Heart left ventricle (tissue), 16 donors: ENCODE data around the gene HMGB1. TPM values are rescaled to one million over a fixed set of nuclear protein-coding genes. Genes with fewer than 3 reads are reported as not detected.
"Not testable (repeated sequence)": the region's sequence is repeated elsewhere in the genome, so short reads cannot be mapped to it uniquely, and the experiment has no call there.

ENCODE experiments used
- ATAC-seq, 4 donors: fragments of 200-7000 bp; cut with Tn5 transposase; one replicate each; pipeline ENCODE4 v1.9.1; 2020 to 2022; ENCODE audit warnings: moderate library complexity in 4 of 4, mild to moderate bottlenecking in 3 of 4, moderate number of reproducible peaks in 1 of 4
- DNase-seq, 5 donors: peaks; one replicate each; pipeline ENCODE4 v3.0.0-alpha.2; 2020
- H3K27ac ChIP-seq, 12 donors: fragments of 200-600 bp; sonication (generic) in 4 of 12; one replicate each; pipeline versions ENCODE4 v1.5.0 to v1.8.0; 2016 to 2022; ENCODE audit warnings: mild to moderate bottlenecking in 2 of 12
- H3K27me3 ChIP-seq, 9 donors: fragments of 200-600 bp; sonication (generic) in 2 of 9; one replicate each; pipeline versions ENCODE4 v1.5.1 to v1.8.0; 2016 to 2022; ENCODE audit warnings: mild to moderate bottlenecking in 3 of 9
- H3K36me3 ChIP-seq, 9 donors: fragments of 200-600 bp; sonication (generic) in 2 of 9; one replicate each; pipeline versions ENCODE4 v1.5.0 to v1.8.0; 2018 to 2022; ENCODE audit warnings: mild to moderate bottlenecking in 2 of 9
- H3K4me1 ChIP-seq, 12 donors: fragments of 200-600 bp; sonication (generic) in 4 of 12; one replicate each; pipeline versions ENCODE4 v1.5.0 to v1.8.0; 2016 to 2022; ENCODE audit warnings: mild to moderate bottlenecking in 3 of 12
- H3K4me3 ChIP-seq, 12 donors: fragments of 200-600 bp; sonication (generic) in 4 of 12; one replicate each; pipeline versions ENCODE4 v1.5.0 to v1.8.0; 2017 to 2022; ENCODE audit warnings: mild to moderate bottlenecking in 9 of 12, moderate library complexity in 4 of 12
- H3K9me3 ChIP-seq, 12 donors: fragments of 200-600 bp; sonication (generic) in 4 of 12; one replicate each; pipeline versions ENCODE4 v1.5.0 to v1.8.0; 2016 to 2022; ENCODE audit warnings: mild to moderate bottlenecking in 1 of 12
- POLR2A ChIP-seq, 2 donors: fragments of 450-650 bp; IDR thresholded peaks; one replicate each; pipeline ENCODE4 v1.6.1; 2017; ENCODE audit warnings: antibody characterized with exemption in 2 of 2, mild to moderate bottlenecking in 2 of 2, moderate library complexity in 2 of 2
- WGBS, 4 donors: extraction: QIAGEN DNeasy Blood & Tissue Kit in 2 of 4; methylation state at CpG; one replicate each; pipeline versions ENCODE4 v1.1.5 to v1.1.7; 2013 to 2018; 5-methylcytosine and 5-hydroxymethylcytosine counted together
- intact Hi-C, 10 donors: fragments of 100-400 bp; cut with DNase I; formaldehyde crosslinking; loops; one replicate each; pipeline versions ENCODE4 v1.11.1 to v1.14.2; 2022
- polyA plus RNA-seq, 2 donors: library from polyadenylated mRNA; stranded (reverse); fragments of 200-250 nt; gene quantifications; one replicate each; pipeline ENCODE4 v1.2.3, GENCODE V29; 2013
- total RNA-seq, 9 donors: library from RNA; depleted of rRNA in 2 of 9; stranded (reverse); fragments of >200 nt in 2 of 9; fragmentation: NEBNext Ultra II Directional in 3 of 9; extraction: Animal tissue kit (Norgen Biotek cat#: 25700) in 3 of 9; gene quantifications; one replicate each; pipeline versions ENCODE4 v1.1.0 to v1.2.4, GENCODE V29; 2016 to 2023
- TF ChIP-seq, protein P1 (sequence below), 12 donors: fragments of 200-600 bp; sonication (generic) in 4 of 12; IDR thresholded peaks; one replicate each; pipeline versions ENCODE4 v1.5.0 to v1.8.0; 2018 to 2022; ENCODE audit warnings: antibody characterized with exemption in 12 of 12, mild to moderate bottlenecking in 5 of 12
- donor health status: ischemic (EF 13 %, LVEDD 7.1; RV severe dilation, severe dysfunction).
- donor health status: healthy with polysubstance abuse.
- donor health status: DM: no; HTN: yes; CAD: no.
- donor health status: DM: no; HTN: no; CAD: no.
- donor health status: ischemic (EF 25% LVEDD 6.9; RV normal size, moderate dysfunction).
- donor health status: ischemic (EF 25% LVEDD 5.7; RV mildly dilated, moderate dysfunction).
- donor health status: healthy.
- donor health status: DM: yes; HTN: yes; CAD: no.
- donor health status: ischemic (EF 35%, LVEDD 5.7; RV mildly dilated, moderate dysfunction).
- donor health status: nonischemic (EF 11% LVEDD 7.7; RV severe dilation, severe dysfunction).
- donor health status: DM: yes; HTN: yes; CAD: no.
- donor health status: PGD.
- donor health status: ischemic (EF 29% LVEDD 5.4; RV normal size, mild dysfunction).
- donor health status: nonischemic (EF 23%, LVEDD 6.1; RV moderate dilation, normal function).

HMGB1 gene
- total and polyA plus RNA-seq, 11 donors: 137 to 361 (median 177) TPM

DNA sequence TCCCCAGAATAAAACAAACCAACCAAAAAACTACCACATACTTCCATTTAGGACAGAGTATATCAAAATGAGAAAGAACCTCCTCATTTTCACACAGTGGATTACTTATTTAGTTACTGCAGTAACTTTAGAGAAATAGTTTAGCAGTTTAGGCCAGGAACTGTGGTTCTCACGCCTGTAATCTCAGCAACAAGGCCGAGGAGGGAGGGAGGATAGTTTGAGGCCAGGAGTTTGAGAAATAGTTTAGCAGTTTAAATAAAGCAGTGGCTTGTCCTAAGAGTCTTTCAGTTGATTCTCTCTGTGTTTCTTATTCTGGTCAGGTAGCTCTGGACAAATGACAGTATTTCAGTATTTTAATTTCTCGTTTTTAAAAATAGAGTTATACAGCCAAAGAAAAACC, 9.4 kb downstream of the HMGB1 start:
- Histone ChIP-seq H3K9me3 (no peaks in the 10 kb centered on the region), H3K4me3 (no peak overlapping the region), H3K27ac (peak overlapping the region in 1 of 12 donors; percentile 26), H3K27me3 (no peaks in the 10 kb centered on the region), H3K36me3 (peaks cover 0 to 30% (median 14%) of the 10 kb centered on the region in 9 donors), H3K4me1 (peaks cover 0 to 9% (median under 1%) of the 10 kb centered on the region in 12 donors)
- no peak for TF ChIP-seq POLR2A (IDR thresholded peaks at IDR 0.05)
- TF ChIP-seq, protein P1, sequence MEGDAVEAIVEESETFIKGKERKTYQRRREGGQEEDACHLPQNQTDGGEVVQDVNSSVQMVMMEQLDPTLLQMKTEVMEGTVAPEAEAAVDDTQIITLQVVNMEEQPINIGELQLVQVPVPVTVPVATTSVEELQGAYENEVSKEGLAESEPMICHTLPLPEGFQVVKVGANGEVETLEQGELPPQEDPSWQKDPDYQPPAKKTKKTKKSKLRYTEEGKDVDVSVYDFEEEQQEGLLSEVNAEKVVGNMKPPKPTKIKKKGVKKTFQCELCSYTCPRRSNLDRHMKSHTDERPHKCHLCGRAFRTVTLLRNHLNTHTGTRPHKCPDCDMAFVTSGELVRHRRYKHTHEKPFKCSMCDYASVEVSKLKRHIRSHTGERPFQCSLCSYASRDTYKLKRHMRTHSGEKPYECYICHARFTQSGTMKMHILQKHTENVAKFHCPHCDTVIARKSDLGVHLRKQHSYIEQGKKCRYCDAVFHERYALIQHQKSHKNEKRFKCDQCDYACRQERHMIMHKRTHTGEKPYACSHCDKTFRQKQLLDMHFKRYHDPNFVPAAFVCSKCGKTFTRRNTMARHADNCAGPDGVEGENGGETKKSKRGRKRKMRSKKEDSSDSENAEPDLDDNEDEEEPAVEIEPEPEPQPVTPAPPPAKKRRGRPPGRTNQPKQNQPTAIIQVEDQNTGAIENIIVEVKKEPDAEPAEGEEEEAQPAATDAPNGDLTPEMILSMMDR (IDR thresholded peaks at IDR 0.05): no peak
- intact Hi-C loops: loop anchor here in 3 of 10 donors (5.0 kb wide), 4 partner anchors 34 to 329 kb away; partner anchors contain the start of gene UBE2L5 (in 1 of the 3)
- WGBS, 4 donors: 70 to 80% (median 73%) methylated on average over 3 of the region's 3 CpGs
- DNase-seq (no peak), ATAC-seq (no peak)

DNA sequence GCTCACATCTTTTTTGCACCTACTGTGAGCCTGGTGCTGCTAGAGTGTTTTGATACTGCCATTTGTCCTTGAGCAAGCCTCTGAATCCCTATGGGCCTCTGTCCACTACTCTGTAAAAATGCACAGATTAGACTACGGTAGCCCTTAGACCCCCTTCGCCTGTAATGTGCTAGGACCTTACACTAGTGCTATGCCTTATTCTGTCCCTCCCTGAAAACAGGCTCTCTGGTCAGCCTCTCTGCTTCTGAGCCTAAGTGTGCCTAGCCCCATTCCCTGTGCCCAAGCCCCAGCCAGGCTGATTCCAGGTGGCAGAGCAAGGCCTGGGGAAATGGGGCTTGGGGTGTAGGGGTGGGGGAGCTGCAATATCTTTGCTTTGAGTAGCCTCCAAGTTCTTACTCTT, 10.7 kb downstream of the HMGB1 start:
- H3K9me3 ChIP-seq: no peaks in the 10 kb centered on the region
- intact Hi-C loops: loop anchor here in 3 of 10 donors (5.0 kb wide), 4 partner anchors 33 to 328 kb away; partner anchors contain the start of gene UBE2L5 (in 1 of the 3)
- no peak overlapping the region for H3K27ac ChIP-seq
- ATAC-seq: no peak
- H3K36me3 ChIP-seq: peaks cover 0 to 23% (median 13%) of the 10 kb centered on the region in 9 donors
- WGBS, 4 donors: 93 to 96% (median 94%) methylated on average over 2 of the region's 2 CpGs
- H3K4me3 ChIP-seq: no peak overlapping the region
- DNase-seq: no peak
- TF ChIP-seq, protein P1 (IDR thresholded peaks at IDR 0.05): no peak
- TF ChIP-seq POLR2A (IDR thresholded peaks at IDR 0.05): no peak
- no peaks in the 10 kb centered on the region for H3K27me3 ChIP-seq
- peaks cover 0 to 9% (median 0%) of the 10 kb centered on the region in 12 donors for H3K4me1 ChIP-seq

DNA sequence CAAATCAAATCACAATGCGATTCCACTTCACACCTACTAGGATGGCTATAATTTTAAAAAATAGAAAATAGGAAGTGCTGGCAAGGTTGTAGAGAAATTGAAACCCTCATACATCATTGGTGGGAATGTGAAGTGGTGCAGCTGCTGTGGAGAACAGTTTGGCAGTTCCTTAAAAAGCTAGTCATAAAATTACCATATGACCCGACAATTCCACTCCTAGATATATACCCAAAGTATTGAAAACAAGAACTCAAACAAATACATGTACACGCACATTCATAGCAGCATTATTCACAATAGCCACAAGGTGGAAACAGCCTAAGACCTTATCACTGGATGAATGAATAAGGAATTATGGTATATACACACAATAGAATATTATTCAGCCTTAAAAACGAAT, 12.0 kb downstream of the HMGB1 start:
- no peak for DNase-seq
- WGBS, 4 donors: 92 to 93% (median 92%) methylated on average over 4 of the region's 4 CpGs

DNA sequence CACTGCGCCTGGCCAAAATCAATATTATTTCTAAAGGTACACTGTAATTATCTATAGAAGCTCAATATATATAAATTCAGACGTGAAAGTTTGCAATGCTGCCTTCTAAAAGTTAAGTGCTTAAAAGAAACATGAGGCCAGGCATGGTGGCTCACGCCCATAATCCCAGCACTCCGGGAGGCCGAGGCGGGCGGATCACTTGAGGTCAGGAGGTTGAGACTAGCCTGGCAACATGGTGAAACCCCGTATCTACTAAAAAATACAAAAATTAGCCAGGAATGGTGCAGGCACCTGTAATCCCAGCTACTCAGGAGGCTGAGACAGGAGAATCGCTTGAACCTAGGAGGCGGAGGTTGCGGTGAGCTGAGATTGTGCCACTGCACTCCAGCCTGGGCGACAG, 14.3 kb downstream of the HMGB1 start:
- intact Hi-C loops, ATAC-seq: not testable (repeated sequence)
- WGBS, 4 donors: 92 to 98% (median 97%) methylated on average over 12 of the region's 12 CpGs

More for the DNA sequence above, 12.0 kb downstream of the HMGB1 start:
- H3K27me3 ChIP-seq: no peaks in the 10 kb centered on the region
- TF ChIP-seq POLR2A (IDR thresholded peaks at IDR 0.05): no peak
- TF ChIP-seq, protein P1 (IDR thresholded peaks at IDR 0.05): peak in 1 of 12 donors; percentile 5
- H3K36me3 ChIP-seq: peaks cover 0 to 13% (median 3%) of the 10 kb centered on the region in 9 donors
- H3K4me3 ChIP-seq: no peak overlapping the region
- H3K27ac ChIP-seq: no peak overlapping the region
- intact Hi-C loops: no loop called here
- H3K9me3 ChIP-seq: no peaks in the 10 kb centered on the region
- H3K4me1 ChIP-seq: no peaks in the 10 kb centered on the region
- no peak for ATAC-seq

DNA sequence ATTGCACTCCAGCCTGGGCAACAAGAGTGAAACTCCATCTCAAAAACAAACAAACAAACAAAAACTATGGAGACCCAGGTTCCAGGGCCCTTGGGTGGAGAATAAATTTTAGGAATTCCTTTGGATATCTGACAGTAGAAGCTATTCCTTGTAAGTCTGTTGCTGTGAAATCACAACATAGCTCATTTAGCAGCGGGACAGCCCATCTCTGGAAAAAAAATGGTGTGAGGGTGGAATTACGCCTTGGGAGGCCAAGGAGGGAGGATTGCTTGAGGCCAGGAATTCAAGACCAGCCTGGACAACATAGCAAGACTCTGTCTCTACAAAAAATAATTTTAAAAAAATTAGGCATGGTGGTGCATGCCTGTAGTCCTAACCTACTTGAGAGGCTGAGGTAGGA, 15.7 kb downstream of the HMGB1 start:
- no peaks in the 10 kb centered on the region for H3K9me3 ChIP-seq
- TF ChIP-seq POLR2A (IDR thresholded peaks at IDR 0.05): no peak
- TF ChIP-seq, protein P1 (IDR thresholded peaks at IDR 0.05): no peak
- intact Hi-C loops: no loop called here
- H3K27me3 ChIP-seq: no peaks in the 10 kb centered on the region
- no peaks in the 10 kb centered on the region for H3K36me3 ChIP-seq
- ATAC-seq (no peak), DNase-seq (no peak)
- H3K27ac ChIP-seq: no peak overlapping the region
- H3K4me1 ChIP-seq: peaks cover 0 to 18% (median 8%) of the 10 kb centered on the region in 12 donors
- H3K4me3 ChIP-seq: no peak overlapping the region
- 95 to 100% (median 98%) methylated on average over 2 of the region's 2 CpGs for WGBS, 4 donors

More for the DNA sequence above, 14.3 kb downstream of the HMGB1 start:
- H3K4me3 ChIP-seq, DNase-seq, H3K4me1 ChIP-seq, H3K27ac ChIP-seq, H3K9me3 ChIP-seq, H3K27me3 ChIP-seq, H3K36me3 ChIP-seq: not testable (repeated sequence)
